SIG-M5 treated with dmso at 0.1 percent for 504 hours (cell line): ENCODE measurements around the gene PLAU.
"Not testable (repeated sequence)": the region's sequence is repeated elsewhere in the genome, so short reads cannot be mapped to it uniquely, and the experiment has no call there.

Experiments
- DNase-seq: peaks from one replicate; lab custom pipeline; 2025; ENCODE audit not compliant: unreplicated experiment; lab: John Stamatoyannopoulos, UW

PLAU gene

GRCh38 chr10:73876566-73876965 lies 34.4 kb upstream of the PLAU start:
- DNase-seq = no peak

DNA sequence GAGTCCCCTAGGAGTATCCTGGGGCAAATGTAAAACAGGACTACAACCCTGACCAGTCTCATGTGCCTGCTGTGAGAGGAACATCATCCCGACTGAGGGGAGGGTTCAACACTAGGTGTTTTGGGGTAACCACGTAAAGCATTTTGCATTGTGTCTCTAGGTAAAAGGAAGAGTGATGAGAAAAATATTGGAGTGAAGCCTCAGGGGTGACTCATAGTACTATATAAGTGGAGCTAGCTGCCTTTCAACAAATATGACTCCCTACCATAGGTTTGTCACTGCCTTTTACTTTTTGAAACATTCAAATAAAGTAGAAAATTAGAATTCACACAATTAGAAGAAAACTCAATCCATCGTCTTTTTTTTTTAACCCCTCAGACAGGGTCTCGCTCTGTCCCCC lies 34.0 kb upstream of the PLAU start:
- DNase-seq = no peak

GRCh38 chr10:73877533-73878160 lies 33.3 kb upstream of the PLAU start:
- DNase-seq = no peak

DNA sequence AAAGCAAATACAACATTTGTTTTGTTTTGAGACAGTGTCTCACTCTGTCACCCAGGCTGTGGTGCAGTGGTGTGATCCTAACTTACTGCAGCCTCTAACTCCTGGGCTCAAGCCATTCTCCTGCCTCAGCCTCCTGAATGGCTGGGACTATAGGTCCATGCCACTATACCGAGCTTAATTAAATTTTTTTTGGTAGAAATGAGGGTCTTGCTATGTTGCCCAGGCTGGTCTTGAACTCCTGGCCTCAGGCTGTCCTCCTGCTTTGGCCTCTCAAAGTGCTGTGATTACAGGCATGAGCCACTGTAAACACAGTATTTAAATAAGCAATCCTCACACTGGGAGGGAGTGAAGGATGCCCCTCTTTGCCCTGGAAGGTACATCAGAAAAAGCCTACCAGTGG lies 32.6 kb upstream of the PLAU start:
- no peak for DNase-seq

DNA sequence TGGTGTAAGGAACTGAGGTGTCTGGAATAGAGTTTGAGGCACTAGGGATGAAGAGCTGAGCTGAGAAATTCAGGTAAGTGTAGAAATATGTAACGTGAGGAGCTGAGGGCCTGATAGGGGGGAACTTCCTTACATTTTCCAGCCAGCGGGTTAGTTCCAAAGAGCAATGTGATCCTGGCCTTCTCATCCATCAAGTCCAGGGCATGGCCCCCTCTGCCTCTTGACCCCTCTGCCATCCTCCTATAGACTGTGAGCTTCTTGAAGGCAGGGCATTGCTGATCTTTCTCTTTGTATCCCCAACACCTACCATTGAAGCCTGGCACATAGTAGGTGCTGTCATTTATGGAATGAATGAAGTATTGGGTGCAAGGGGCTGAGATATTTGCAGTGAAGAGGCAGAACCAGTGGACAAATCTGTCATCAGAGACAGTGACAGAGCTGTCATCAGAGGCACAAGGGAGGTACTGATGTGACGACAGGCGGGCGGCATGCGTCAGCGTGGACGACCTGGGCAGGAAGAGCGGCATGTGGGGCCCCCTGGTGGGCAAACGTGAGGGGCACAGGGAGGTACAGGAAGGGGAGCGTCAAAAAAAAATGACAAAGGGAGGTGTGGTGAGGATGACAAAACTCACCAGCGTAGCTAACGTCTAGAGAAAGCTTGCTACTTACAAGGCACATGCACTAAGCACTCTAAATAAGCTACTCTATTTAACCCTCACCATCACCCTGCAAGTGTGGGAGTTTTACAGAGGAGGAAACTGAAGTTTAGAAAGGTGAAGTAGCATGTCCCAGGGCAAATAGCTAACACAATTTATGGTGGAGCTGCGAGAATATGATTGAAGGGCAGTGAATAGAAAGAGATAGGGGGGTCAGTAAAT lies 31.4 kb upstream of the PLAU start:
- peak; percentile 91 for DNase-seq

DNA sequence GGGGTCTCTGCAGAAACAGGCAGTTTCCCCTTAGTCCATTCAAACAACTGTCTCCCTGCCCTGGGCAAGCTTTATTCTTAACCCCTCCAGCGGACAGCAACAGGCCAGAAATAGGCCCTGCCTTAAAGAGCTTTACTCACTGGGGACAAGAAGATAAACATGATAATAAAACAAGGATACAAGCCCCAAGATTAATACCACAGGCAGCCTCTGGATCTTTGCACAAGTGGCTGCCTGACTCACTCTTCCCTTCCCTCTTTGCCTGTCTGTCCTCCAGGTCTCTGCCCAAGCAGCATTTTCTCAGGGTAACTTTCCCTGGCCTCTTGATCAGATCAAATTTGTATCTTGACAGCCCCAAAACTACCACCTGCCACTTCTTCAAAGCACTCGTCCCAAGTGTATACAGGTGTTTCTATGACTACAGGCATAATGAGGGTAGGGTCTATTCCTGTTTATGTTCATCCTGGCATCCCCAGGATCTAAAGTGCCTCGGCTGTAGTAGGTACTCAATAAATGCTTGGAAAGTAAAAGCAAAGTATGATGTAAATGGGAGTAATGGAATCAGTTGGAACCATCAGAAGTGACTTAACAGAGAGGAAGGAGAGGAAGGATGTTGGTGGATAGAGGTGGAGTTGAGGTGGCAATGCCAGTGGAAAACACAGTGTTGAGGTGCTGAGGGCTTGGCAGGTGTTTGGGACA lies 29.6 kb upstream of the PLAU start:
- no peak for DNase-seq

DNA sequence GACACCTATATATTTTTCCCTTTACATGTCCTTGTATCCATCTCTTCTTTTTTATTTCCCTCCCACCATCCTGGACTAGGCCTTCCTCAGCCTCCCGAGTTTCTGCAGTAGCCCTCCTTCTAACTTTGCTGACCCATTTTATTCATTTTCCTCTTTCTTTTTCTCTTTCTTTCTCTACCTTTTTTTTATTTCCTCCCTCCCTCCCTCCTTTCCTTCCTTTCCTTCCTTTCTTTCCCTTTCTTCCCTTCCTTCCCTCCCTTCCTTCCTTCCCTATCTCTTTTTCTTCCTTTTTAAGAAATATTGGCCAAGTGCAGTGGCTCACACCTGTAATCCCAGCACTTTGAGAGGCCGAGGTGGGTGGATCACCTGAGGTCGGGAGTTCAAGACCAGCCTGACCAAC lies 26.9 kb upstream of the PLAU start:
- no peak for DNase-seq

DNA sequence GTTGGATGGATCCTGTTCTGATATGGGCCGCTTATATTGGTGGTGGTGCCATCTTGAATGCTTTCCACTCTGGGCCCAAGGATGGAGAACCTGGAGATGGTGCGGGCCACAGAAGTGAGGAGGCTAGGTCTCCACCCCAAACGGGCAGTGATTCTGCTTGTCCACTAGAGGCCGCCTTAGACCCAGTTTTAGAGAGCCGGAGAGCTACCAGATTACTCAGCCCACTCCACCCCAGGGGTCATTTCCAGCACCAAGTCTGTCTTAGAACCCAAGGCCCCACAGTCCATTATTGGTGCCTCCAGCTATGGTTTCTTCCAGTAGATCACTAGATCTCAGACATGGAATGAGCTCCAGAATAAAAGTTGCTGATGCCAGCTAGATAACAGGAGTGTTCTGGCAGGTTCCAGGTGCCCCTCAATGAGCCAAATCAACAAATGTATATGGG lies 24.8 kb upstream of the PLAU start:
- DNase-seq = peak; percentile 81

DNA sequence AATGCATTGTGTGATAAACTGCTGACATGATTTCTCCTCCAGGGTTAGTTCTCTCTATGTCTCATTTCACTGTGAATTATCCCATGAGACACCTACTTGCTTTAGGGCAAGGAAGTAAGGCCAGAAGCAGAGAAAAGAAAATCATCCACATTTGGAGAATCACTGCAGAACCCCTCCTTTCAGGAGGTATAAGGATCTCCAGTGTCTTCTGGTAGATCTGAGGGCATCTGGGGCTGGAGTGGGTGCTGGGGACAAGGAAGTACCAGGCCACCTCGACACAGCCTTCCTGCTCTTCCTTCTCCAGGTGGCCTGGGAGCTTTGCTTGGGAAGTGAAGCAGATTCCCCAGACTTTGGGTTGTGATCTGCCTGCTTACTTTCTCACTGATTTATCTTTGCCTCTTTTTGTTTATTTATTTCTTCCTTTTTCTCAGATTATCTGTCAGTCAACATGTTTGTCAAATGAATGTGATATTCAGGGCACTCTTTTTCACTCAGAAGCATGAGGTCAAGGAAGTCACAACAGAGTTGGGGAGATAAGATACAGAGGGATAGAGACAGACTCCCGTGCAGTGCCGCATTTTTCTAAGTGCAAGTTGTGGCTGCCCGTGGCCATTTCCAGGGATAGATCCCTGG lies 24.2 kb upstream of the PLAU start:
- DNase-seq = no peak

GRCh38 chr10:73887294-73888039 lies 23.5 kb upstream of the PLAU start:
- no peak for DNase-seq

GRCh38 chr10:73888514-73888913 lies 22.4 kb upstream of the PLAU start:
- peak; percentile 45 for DNase-seq

DNA sequence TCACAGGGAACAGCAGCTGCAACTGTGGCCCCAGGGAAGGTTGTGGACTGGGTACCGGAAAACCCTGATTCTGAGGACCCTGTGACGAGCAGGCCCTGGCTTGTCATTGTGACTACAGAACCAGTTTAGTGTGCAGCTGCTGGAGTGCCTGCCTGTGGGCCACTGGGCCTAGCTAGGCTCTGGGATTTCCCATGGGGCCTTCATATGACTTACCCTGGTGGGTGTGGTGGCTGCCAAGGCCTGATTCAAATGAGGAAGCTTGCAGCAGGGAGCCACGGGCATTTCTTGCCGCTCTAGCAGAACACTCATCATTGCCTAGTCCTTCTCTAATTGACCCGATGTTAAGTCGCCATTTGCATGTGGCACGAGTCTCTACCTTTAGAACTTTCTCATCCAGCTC lies 21.9 kb upstream of the PLAU start:
- peak; percentile 88 for DNase-seq

DNA sequence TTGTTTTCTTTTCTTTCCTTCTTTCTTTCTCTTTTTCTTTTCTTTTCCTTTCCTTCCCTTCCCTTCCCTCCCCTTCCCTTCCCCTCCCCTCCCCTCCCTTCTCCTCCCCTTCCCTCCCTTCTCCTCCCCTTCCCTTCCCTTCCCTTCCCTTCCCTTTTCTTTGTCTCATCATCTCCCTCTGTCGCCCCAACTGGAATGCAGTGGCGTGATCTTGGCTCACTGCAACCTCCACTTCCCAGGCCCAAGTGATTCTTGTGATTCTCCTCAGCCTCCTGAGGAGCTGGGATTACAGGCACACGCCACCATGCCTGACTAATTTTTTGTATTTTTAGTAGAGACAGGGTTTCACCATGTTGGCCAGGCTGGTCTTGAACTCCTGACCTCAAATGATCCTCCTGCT lies 21.5 kb upstream of the PLAU start:
- DNase-seq = not testable (repeated sequence)

GRCh38 chr10:73890261-73890660 lies 20.7 kb upstream of the PLAU start:
- DNase-seq = no peak

DNA sequence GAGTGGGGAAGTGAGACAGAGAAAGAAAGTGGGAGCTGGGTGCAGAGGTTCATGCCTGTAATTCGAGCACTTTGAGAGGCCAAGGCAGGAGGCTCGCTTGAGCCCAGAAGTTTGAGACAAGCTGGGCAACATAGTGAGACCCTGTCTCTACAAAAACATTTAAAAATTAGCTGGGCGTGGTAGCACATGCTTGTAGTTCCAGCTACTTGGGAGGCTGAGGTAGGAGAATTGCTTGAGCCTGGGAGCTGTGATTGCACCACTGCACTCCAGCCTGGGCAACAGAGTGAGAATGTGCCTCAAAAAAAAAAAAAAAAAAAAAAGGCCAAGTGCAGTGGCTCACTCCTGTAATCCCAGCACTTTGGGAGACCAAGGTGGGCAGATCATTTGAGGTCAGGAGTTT lies 20.1 kb upstream of the PLAU start:
- not testable (repeated sequence) for DNase-seq

DNA sequence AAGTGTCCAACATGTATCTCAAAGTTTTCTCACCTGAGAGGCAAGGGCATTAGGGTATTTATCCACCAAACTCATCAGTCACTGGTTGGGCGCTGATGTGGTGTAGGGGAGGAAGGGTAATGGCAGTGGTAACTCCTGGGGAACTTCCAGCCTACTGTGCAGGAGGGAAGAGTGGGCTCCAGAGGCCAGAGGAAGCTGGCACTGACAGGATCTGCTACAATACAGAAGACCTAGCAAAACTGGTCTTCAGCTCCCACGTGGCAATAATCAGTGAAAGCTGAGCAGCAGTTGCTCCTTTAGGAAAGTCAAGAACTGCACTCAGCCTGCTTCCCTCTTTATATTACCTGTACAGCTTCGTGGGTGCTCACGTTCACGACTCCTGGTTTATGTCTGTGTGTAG lies 19.4 kb upstream of the PLAU start:
- no peak for DNase-seq

GRCh38 chr10:73892310-73893030 lies 18.5 kb upstream of the PLAU start:
- DNase-seq = no peak

- no peak for DNase-seq
Measured at GRCh38 chr10:73893426-73893825, 17.5 kb upstream of the PLAU start.

DNA sequence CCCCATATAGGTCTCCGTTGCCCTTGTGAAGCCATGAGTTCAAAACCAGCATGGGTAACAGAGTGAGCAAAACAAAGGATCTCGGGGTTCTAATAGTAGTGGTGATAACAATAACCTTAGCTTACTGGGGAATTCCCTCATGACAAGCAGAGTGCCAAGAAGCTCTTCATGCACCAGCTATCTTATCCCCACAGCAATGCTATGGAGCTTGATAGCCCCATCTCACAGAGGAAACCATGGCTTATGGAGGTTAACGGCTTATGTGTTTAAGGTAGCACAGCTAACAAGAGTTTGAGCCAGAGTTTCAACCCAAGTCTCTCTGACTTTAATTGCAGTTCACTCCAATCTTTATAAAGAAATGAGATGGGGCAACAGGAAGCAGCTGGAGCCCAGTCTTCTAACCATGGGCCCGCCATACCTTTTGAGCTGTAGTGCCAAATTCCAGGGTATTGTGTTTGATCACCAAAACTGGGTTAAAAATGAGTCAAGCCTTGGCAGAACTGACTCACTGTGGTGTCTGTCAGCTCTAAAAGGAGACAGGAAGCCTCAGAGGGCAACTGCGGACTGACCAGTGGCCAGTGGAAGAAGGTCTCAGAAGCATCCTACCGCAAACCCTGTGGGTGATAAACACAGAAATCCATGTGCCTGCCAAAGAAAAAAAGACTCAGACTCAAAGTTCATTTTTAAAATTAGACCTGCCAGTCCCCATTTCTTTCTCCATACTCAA lies 16.5 kb upstream of the PLAU start:
- DNase-seq = no peak
